GM23338 (cell line): ENCODE results near the gene CHST4.

Source experiments
- EZH2 ChIP-seq: fragments of 200-600 bp; sonication (generic); IDR thresholded peaks from one replicate; pipeline ENCODE4 v1.8.0; 2017; ENCODE audit warnings: antibody characterized with exemption, mild to moderate bottlenecking, low read depth; ENCODE audit not compliant: unreplicated experiment
- EZH2phosphoT487 ChIP-seq: fragments of 200-600 bp; sonication (generic); IDR thresholded peaks from one replicate; pipeline ENCODE4 v1.8.1; 2018; ENCODE audit warnings: antibody characterized with exemption; ENCODE audit not compliant: unreplicated experiment
- JUNB ChIP-seq: IDR thresholded peaks from one replicate; pipeline ENCODE4 v1.6.1; 2016; ENCODE audit warnings: antibody characterized with exemption; ENCODE audit not compliant: unreplicated experiment
- NANOG ChIP-seq: IDR thresholded peaks from 2 replicates; pipeline ENCODE4 v1.6.1; 2016; ENCODE audit warnings: antibody characterized with exemption, borderline replicate concordance
- POLR2AphosphoS5 ChIP-seq: IDR thresholded peaks from 2 replicates; pipeline ENCODE4 v1.6.1; 2016; ENCODE audit warnings: antibody characterized with exemption, low read depth
- STAT1 ChIP-seq: IDR thresholded peaks from one replicate; pipeline ENCODE4 v1.6.1; 2016; ENCODE audit warnings: antibody characterized with exemption; ENCODE audit not compliant: unreplicated experiment
- ZNF114 ChIP-seq: fragments of 250-450 bp; sonication (Bioruptor Pico); IDR thresholded peaks from 2 replicates; pipeline ENCODE4 v1.5.0; 2020; ENCODE audit warnings: mild to moderate bottlenecking, moderate library complexity
- ZNF331 ChIP-seq: fragments of 250-450 bp; sonication (Bioruptor Pico); IDR thresholded peaks from 2 replicates; pipeline ENCODE4 v1.5.0; 2020; ENCODE audit warnings: low read depth, mild to moderate bottlenecking, moderate library complexity
- TF ChIP-seq, protein P1 (sequence below), 2 experiments: fragments of 200-600 bp in 1 of 2; sonication (generic) in 1 of 2; conservative IDR thresholded peaks; 2 replicates each; pipeline versions ENCODE4 v1.5.1 to v1.6.1; 2016 to 2017; ENCODE audit warnings: antibody characterized with exemption in 2 of 2, low read depth in 2 of 2, mild to moderate bottlenecking in 2 of 2, moderate library complexity in 1 of 2
- TF ChIP-seq, protein P2 (sequence below): IDR thresholded peaks from one replicate; pipeline ENCODE4 v1.6.1; 2018; ENCODE audit warnings: antibody characterized with exemption; ENCODE audit not compliant: unreplicated experiment
- TF ChIP-seq, protein P3 (sequence below): IDR thresholded peaks from 2 replicates; pipeline ENCODE4 v1.6.1; 2016; ENCODE audit warnings: antibody characterized with exemption

DNA sequence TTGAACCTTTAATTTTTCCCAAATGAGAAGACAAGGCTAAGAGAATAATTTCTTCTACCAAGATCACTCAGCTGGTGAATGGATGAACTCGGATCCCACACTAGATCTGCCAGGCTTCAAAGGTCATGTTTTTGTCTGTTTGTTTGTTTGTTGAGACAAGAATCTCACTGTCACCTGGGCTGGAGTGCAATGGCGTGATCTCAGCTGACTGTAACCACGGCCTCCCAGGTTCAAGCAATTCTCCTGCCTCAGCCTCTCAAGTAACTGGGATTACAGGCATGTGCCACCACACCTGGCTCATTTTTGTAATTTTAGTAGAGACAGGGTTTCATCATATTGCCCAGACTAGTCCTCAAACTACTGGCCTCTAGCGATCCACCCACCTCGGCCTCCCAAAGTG lies 43.7 kb upstream of the CHST4 start:
- TF ChIP-seq, protein P1, sequence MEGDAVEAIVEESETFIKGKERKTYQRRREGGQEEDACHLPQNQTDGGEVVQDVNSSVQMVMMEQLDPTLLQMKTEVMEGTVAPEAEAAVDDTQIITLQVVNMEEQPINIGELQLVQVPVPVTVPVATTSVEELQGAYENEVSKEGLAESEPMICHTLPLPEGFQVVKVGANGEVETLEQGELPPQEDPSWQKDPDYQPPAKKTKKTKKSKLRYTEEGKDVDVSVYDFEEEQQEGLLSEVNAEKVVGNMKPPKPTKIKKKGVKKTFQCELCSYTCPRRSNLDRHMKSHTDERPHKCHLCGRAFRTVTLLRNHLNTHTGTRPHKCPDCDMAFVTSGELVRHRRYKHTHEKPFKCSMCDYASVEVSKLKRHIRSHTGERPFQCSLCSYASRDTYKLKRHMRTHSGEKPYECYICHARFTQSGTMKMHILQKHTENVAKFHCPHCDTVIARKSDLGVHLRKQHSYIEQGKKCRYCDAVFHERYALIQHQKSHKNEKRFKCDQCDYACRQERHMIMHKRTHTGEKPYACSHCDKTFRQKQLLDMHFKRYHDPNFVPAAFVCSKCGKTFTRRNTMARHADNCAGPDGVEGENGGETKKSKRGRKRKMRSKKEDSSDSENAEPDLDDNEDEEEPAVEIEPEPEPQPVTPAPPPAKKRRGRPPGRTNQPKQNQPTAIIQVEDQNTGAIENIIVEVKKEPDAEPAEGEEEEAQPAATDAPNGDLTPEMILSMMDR (conservative IDR thresholded peaks at IDR 0.05; ENCODE audit: low read depth in 2 of 2): no peak
- TF ChIP-seq, protein P2, sequence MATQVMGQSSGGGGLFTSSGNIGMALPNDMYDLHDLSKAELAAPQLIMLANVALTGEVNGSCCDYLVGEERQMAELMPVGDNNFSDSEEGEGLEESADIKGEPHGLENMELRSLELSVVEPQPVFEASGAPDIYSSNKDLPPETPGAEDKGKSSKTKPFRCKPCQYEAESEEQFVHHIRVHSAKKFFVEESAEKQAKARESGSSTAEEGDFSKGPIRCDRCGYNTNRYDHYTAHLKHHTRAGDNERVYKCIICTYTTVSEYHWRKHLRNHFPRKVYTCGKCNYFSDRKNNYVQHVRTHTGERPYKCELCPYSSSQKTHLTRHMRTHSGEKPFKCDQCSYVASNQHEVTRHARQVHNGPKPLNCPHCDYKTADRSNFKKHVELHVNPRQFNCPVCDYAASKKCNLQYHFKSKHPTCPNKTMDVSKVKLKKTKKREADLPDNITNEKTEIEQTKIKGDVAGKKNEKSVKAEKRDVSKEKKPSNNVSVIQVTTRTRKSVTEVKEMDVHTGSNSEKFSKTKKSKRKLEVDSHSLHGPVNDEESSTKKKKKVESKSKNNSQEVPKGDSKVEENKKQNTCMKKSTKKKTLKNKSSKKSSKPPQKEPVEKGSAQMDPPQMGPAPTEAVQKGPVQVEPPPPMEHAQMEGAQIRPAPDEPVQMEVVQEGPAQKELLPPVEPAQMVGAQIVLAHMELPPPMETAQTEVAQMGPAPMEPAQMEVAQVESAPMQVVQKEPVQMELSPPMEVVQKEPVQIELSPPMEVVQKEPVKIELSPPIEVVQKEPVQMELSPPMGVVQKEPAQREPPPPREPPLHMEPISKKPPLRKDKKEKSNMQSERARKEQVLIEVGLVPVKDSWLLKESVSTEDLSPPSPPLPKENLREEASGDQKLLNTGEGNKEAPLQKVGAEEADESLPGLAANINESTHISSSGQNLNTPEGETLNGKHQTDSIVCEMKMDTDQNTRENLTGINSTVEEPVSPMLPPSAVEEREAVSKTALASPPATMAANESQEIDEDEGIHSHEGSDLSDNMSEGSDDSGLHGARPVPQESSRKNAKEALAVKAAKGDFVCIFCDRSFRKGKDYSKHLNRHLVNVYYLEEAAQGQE: no peak
- TF ChIP-seq JUNB (no peak), EZH2 (no peak), ZNF114 (no peak), POLR2AphosphoS5 (no peak), EZH2phosphoT487 (no peak), ZNF331 (CRISPR knock-in tag) (no peak), STAT1 (no peak), NANOG (no peak)
- TF ChIP-seq, protein P3, sequence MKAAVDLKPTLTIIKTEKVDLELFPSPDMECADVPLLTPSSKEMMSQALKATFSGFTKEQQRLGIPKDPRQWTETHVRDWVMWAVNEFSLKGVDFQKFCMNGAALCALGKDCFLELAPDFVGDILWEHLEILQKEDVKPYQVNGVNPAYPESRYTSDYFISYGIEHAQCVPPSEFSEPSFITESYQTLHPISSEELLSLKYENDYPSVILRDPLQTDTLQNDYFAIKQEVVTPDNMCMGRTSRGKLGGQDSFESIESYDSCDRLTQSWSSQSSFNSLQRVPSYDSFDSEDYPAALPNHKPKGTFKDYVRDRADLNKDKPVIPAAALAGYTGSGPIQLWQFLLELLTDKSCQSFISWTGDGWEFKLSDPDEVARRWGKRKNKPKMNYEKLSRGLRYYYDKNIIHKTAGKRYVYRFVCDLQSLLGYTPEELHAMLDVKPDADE: no peak
